ENCODE results near the gene BST2.

DNA sequence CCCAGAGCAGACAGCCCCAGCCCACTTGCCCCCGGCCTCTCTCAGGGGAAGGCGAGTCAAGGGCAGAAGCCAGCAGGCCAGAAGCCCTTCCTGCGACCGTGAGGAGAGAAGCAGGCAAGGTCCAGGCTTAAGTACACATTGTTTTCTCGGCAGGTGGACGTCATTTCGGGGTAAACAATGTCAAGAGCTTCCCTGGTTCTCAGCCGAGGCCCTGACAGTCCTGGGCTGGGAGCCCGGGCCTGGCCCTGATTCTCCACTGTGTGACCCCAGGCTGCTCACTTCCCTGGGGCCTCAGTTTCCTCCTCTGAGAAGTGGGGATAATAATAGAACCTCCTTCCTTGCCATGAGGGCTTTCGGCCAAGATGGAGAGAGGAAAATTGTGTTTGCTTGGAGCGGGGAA, 47.7 kb downstream of the BST2 start:
- TF ChIP-seq, protein P1, sequence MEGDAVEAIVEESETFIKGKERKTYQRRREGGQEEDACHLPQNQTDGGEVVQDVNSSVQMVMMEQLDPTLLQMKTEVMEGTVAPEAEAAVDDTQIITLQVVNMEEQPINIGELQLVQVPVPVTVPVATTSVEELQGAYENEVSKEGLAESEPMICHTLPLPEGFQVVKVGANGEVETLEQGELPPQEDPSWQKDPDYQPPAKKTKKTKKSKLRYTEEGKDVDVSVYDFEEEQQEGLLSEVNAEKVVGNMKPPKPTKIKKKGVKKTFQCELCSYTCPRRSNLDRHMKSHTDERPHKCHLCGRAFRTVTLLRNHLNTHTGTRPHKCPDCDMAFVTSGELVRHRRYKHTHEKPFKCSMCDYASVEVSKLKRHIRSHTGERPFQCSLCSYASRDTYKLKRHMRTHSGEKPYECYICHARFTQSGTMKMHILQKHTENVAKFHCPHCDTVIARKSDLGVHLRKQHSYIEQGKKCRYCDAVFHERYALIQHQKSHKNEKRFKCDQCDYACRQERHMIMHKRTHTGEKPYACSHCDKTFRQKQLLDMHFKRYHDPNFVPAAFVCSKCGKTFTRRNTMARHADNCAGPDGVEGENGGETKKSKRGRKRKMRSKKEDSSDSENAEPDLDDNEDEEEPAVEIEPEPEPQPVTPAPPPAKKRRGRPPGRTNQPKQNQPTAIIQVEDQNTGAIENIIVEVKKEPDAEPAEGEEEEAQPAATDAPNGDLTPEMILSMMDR (IDR thresholded peaks at IDR 0.05; ENCODE audit: low read depth, low read length), result no peak
- TF ChIP-seq, protein P2, sequence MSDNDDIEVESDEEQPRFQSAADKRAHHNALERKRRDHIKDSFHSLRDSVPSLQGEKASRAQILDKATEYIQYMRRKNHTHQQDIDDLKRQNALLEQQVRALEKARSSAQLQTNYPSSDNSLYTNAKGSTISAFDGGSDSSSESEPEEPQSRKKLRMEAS (IDR thresholded peaks at IDR 0.05; ENCODE audit: low read depth, low read length), result no peak

Data from NB4 (cell line).